H9 (cell line): Measurements from ENCODE around the gene PCDHA1. TPM values are rescaled to one million over a fixed set of nuclear protein-coding genes. Genes with fewer than 3 reads are reported as not detected.

ENCODE experiments used
- DNase-seq: peaks from one replicate; pipeline ENCODE4 v3.0.0-alpha.2; 2017
- H2AFZ ChIP-seq: one replicate; pipeline ENCODE4 v1.6.1; 2013; ENCODE audit warnings: mild to moderate bottlenecking, low read length, control low read depth, moderate library complexity
- H2AK5ac ChIP-seq: 2 replicates; pipeline ENCODE4 v1.6.1; 2013; ENCODE audit warnings: low read length, control low read depth, mixed read lengths; ENCODE audit not compliant: insufficient read length
- H2BK120ac ChIP-seq: one replicate; pipeline ENCODE4 v1.6.1; 2013; ENCODE audit warnings: low read depth, mild to moderate bottlenecking, low read length, control low read depth, inconsistent platforms; ENCODE audit not compliant: poor library complexity, severe bottlenecking
- H2BK12ac ChIP-seq: 2 replicates; pipeline ENCODE4 v1.6.1; 2013; ENCODE audit warnings: low read length, control low read depth, mixed read lengths, low read depth; ENCODE audit not compliant: insufficient read length
- H2BK15ac ChIP-seq: 2 replicates; pipeline ENCODE4 v1.6.1; 2013; ENCODE audit warnings: low read depth, low read length, control low read depth
- H2BK20ac ChIP-seq: one replicate; pipeline ENCODE4 v1.6.1; 2013; ENCODE audit warnings: low read depth, mild to moderate bottlenecking, low read length, control low read depth, inconsistent platforms; ENCODE audit not compliant: poor library complexity, severe bottlenecking
- H2BK5ac ChIP-seq: 2 replicates; pipeline ENCODE4 v1.6.1; 2013; ENCODE audit warnings: low read length, control low read depth, mixed read lengths; ENCODE audit not compliant: insufficient read length
- H3K14ac ChIP-seq: 2 replicates; pipeline ENCODE4 v1.6.1; 2013; ENCODE audit warnings: low read length, control low read depth; ENCODE audit not compliant: insufficient read depth
- H3K18ac ChIP-seq: 2 replicates; pipeline ENCODE4 v1.6.1; 2013; ENCODE audit warnings: low read depth, mild to moderate bottlenecking, mixed read lengths, low read length, control low read depth; ENCODE audit not compliant: insufficient read length
- H3K23ac ChIP-seq: 2 replicates; pipeline ENCODE4 v1.6.1; 2013; ENCODE audit warnings: low read length, control low read depth, mixed read lengths, low read depth; ENCODE audit not compliant: insufficient read length
- H3K23me2 ChIP-seq: 2 replicates; pipeline ENCODE4 v1.6.1; 2013; ENCODE audit warnings: low read depth, mild to moderate bottlenecking, mixed read lengths, low read length, control low read depth; ENCODE audit not compliant: insufficient read length, poor library complexity, severe bottlenecking
- H3K27ac ChIP-seq: 2 replicates; pipeline ENCODE4 v1.5.1; 2013; ENCODE audit warnings: low read length, control low read depth, mixed read lengths, low read depth; ENCODE audit not compliant: insufficient read length
- H3K27me3 ChIP-seq: 2 replicates; pipeline ENCODE4 v1.6.1; 2013; ENCODE audit warnings: low read length, control low read depth, inconsistent platforms; ENCODE audit not compliant: insufficient read depth
- H3K4ac ChIP-seq: 2 replicates; pipeline ENCODE4 v1.6.1; 2013; ENCODE audit warnings: low read depth, mild to moderate bottlenecking, control low read depth, inconsistent platforms, low read length, moderate library complexity
- H3K4me1 ChIP-seq: 2 replicates; pipeline ENCODE4 v1.6.1; 2013; ENCODE audit warnings: low read length, control low read depth, inconsistent platforms; ENCODE audit not compliant: insufficient read depth
- H3K4me2 ChIP-seq: 2 replicates; pipeline ENCODE4 v1.6.1; 2013; ENCODE audit warnings: low read length, control low read depth, mixed read lengths; ENCODE audit not compliant: insufficient read length, insufficient read depth
- H3K56ac ChIP-seq: 2 replicates; pipeline ENCODE4 v1.6.1; 2013; ENCODE audit warnings: low read depth, mild to moderate bottlenecking, mixed read lengths, low read length, control low read depth; ENCODE audit not compliant: insufficient read length
- H3K79me1 ChIP-seq: 2 replicates; pipeline ENCODE4 v1.6.1; 2013; ENCODE audit warnings: low read depth, mild to moderate bottlenecking, moderate library complexity, low read length, control low read depth, inconsistent platforms; ENCODE audit not compliant: insufficient read depth, poor library complexity, severe bottlenecking
- H3K79me2 ChIP-seq: 2 replicates; pipeline ENCODE4 v1.6.1; 2013; ENCODE audit warnings: low read length, control low read depth, inconsistent platforms; ENCODE audit not compliant: insufficient read depth
- H3K9ac ChIP-seq: 2 replicates; pipeline ENCODE4 v1.6.1; 2013; ENCODE audit warnings: low read length, control low read depth, mixed read lengths; ENCODE audit not compliant: insufficient read length; ENCODE audit errors: extremely low read depth
- H3K9me3 ChIP-seq: one replicate; pipeline ENCODE4 v1.6.1; 2013; ENCODE audit warnings: low read depth, low read length, inconsistent platforms; ENCODE audit not compliant: control insufficient read depth
- H3T11ph ChIP-seq: one replicate; pipeline ENCODE4 v1.6.1; 2013; ENCODE audit warnings: mild to moderate bottlenecking, low read length, control low read depth, inconsistent platforms
- H4K20me1 ChIP-seq: one replicate; pipeline ENCODE4 v1.6.1; 2013; ENCODE audit not compliant: control insufficient read depth, insufficient read length, insufficient read depth
- H4K5ac ChIP-seq: 2 replicates; pipeline ENCODE4 v1.6.1; 2013; ENCODE audit warnings: low read depth, mild to moderate bottlenecking, mixed read lengths, low read length, control low read depth; ENCODE audit not compliant: insufficient read length
- H4K8ac ChIP-seq: replicated peaks from 2 replicates; pipeline ENCODE4 v1.6.1; 2013; ENCODE audit warnings: low read length, control low read depth, mixed read lengths, low read depth; ENCODE audit not compliant: insufficient read length
- H4K91ac ChIP-seq: 2 replicates; pipeline ENCODE4 v1.6.1; 2013; ENCODE audit warnings: low read depth, mild to moderate bottlenecking, moderate library complexity, mixed read lengths, low read length, control low read depth; ENCODE audit not compliant: insufficient read length
- H3K27ac Mint-ChIP-seq, 3 experiments: 2 replicates in 2 of 3; 3 replicates in 1 of 3; pipeline ENCODE4 v1.8.0; 2020 to 2021; ENCODE audit warnings: mixed read lengths in 3 of 3, mild to moderate bottlenecking in 1 of 3, moderate library complexity in 1 of 3
- H3K27me3 Mint-ChIP-seq: 2 replicates; pipeline ENCODE4 v1.8.0; 2021; ENCODE audit warnings: low read depth, mild to moderate bottlenecking, moderate library complexity, mixed read lengths
- H3K36me3 Mint-ChIP-seq, 3 experiments: 2 replicates in 2 of 3; 3 replicates in 1 of 3; pipeline ENCODE4 v1.8.0; 2020 to 2021; ENCODE audit warnings: low read depth in 3 of 3, mixed read lengths in 3 of 3; ENCODE audit not compliant: insufficient read depth in 1 of 3
- H3K4me1 Mint-ChIP-seq, 2 experiments: 2 replicates each; pipeline ENCODE4 v1.8.0; 2020; ENCODE audit warnings: mixed read lengths in 2 of 2
- H3K4me3 Mint-ChIP-seq, 2 experiments: 2 replicates in 1 of 2; 3 replicates in 1 of 2; pipeline ENCODE4 v1.8.0; 2020 to 2021; ENCODE audit warnings: mild to moderate bottlenecking in 2 of 2, mixed read lengths in 2 of 2, moderate library complexity in 1 of 2
- H3K9me3 Mint-ChIP-seq, 2 experiments: 2 replicates in 1 of 2; 3 replicates in 1 of 2; pipeline ENCODE4 v1.8.0; 2020; ENCODE audit warnings: mild to moderate bottlenecking in 2 of 2, mixed read lengths in 2 of 2, moderate library complexity in 1 of 2
- WGBS: extraction: QIAGEN DNeasy Blood & Tissue Kit; methylation state at CpG from one replicate; pipeline ENCODE4 v1.1.7; 2013; ENCODE audit warnings: missing lambda C conversion rate, low lambda C conversion rate, mixed read lengths; ENCODE audit not compliant: insufficient read length; ENCODE audit errors: extremely low coverage; 5-methylcytosine and 5-hydroxymethylcytosine counted together
- total RNA-seq: library from RNA; stranded (reverse); gene quantifications from 2 replicates; pipeline ENCODE4 v1.2.1, GENCODE V29; 2021
- TF ChIP-seq, protein P1 (sequence below): fragments of 200-600 bp; sonication (generic); conservative IDR thresholded peaks from 3 replicates; pipeline ENCODE4 v1.8.0; 2021; ENCODE audit warnings: antibody characterized with exemption, mild to moderate bottlenecking

Gene PCDHA1
- total RNA-seq, 1 experiment from 2014 or later: 0.61 TPM

DNA sequence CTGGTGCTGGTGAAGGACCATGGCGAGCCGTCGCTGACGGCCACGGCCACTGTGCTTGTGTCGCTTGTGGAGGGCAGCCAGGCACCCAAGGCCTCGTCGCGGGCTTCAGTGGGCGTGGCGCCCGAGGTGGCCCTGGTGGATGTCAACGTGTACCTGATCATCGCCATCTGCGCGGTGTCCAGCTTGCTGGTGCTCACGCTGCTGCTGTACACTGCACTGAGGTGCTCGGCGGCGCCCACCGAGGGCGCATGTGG is 72.0 kb downstream of the PCDHA1 start:
- Histone ChIP-seq H3K4me1 (no peaks in the 10 kb centered on the region), H3K14ac (no peak overlapping the region), H3K23me2 (no peaks in the 10 kb centered on the region), H3K27ac (no peak overlapping the region), H2AK5ac (no peak overlapping the region), H4K8ac (no peak overlapping the region), H2BK120ac (no peak overlapping the region), H3K27me3 (no peaks in the 10 kb centered on the region), H2BK12ac (no peak overlapping the region), H3K23ac (no peak overlapping the region), H4K91ac (no peak overlapping the region), H3K56ac (no peak overlapping the region), H3K18ac (no peak overlapping the region), H2BK20ac (no peak overlapping the region), H3K4me2 (no peak overlapping the region), H4K5ac (no peak overlapping the region), H3K79me2 (no peaks in the 10 kb centered on the region), H3K9me3 (peaks cover 9% of the 10 kb centered on the region), H2BK5ac (no peak overlapping the region), H4K20me1 (no peaks in the 10 kb centered on the region), H3K4ac (no peak overlapping the region), H3K79me1 (no peaks in the 10 kb centered on the region), H3T11ph (no peak overlapping the region), H2BK15ac (no peak overlapping the region), H3K9ac (no peak overlapping the region), H2AFZ (no peak overlapping the region)
- H3K9me3 Mint-ChIP-seq: peaks cover 34 to 48% of the 10 kb centered on the region in 2 experiments
- H3K27me3 Mint-ChIP-seq: no peaks in the 10 kb centered on the region
- peaks cover 37 to 55% (median 39%) of the 10 kb centered on the region in 3 experiments for H3K36me3 Mint-ChIP-seq
- DNase-seq: no peak
- peaks cover 6 to 13% of the 10 kb centered on the region in 2 experiments; a peak in 3 of 4 replicates for H3K4me1 Mint-ChIP-seq
- no CpG with 5 or more reads among the region's 22 CpGs for WGBS
- H3K4me3 Mint-ChIP-seq: peak overlapping the region in 1 of 2 experiments; percentile 36; a peak in 1 of 5 replicates
- TF ChIP-seq, protein P1, sequence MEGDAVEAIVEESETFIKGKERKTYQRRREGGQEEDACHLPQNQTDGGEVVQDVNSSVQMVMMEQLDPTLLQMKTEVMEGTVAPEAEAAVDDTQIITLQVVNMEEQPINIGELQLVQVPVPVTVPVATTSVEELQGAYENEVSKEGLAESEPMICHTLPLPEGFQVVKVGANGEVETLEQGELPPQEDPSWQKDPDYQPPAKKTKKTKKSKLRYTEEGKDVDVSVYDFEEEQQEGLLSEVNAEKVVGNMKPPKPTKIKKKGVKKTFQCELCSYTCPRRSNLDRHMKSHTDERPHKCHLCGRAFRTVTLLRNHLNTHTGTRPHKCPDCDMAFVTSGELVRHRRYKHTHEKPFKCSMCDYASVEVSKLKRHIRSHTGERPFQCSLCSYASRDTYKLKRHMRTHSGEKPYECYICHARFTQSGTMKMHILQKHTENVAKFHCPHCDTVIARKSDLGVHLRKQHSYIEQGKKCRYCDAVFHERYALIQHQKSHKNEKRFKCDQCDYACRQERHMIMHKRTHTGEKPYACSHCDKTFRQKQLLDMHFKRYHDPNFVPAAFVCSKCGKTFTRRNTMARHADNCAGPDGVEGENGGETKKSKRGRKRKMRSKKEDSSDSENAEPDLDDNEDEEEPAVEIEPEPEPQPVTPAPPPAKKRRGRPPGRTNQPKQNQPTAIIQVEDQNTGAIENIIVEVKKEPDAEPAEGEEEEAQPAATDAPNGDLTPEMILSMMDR: no peak
- H3K27ac Mint-ChIP-seq: no peak overlapping the region
